HepG2 (cell line): ENCODE data around the gene DDR1. TPM values are rescaled to one million over a fixed set of nuclear protein-coding genes. Genes with fewer than 3 reads are reported as not detected.

Source experiments
- ATAC-seq: fragments of 200-7000 bp; cut with Tn5 transposase; 3 replicates; pipeline ENCODE4 v1.9.1; 2020; ENCODE audit warnings: mild to moderate bottlenecking, moderate library complexity
- BruUV-seq: library from RNA; stranded (reverse); fragments of 400-500 nt; replicated peaks from 2 replicates; lab custom pipeline; 2021; lab: Mats Ljungman, UMichigan
- CTCF ChIA-PET: fragments of 300-600 bp; formaldehyde crosslinking; extraction: SDS; loops from one replicate; lab custom pipeline; 2021; ENCODE audit warnings: low total read pairs, inconsistent platforms, low intra/inter-chr PET ratio; lab: Yijun Ruan, JAX
- POLR2A ChIA-PET: fragments of 350-600 bp; sonication (Branson Sonifier 250); formaldehyde crosslinking; loops from one replicate; lab custom pipeline; 2020; ENCODE audit warnings: antibody characterized with exemption, inconsistent platforms; lab: Yijun Ruan, JAX
- DNase-seq: peaks from one replicate; pipeline ENCODE4 v3.0.0-alpha.2; 2015; ENCODE audit warnings: low spot score
- FAIRE-seq: peaks from 3 replicates; lab custom pipeline; 2011; peaks lifted over from hg19 to GRCh38; lab: Jason Lieb, UNC
- H2AFZ ChIP-seq: one replicate; pipeline ENCODE4 v1.6.1; 2011; ENCODE audit warnings: low read length, inconsistent platforms
- H3K27ac ChIP-seq: fragments of 300-600 bp; 3 replicates; pipeline ENCODE4 v1.8.0; 2011; ENCODE audit warnings: mixed run types, mild to moderate bottlenecking, mixed read lengths, low read length, inconsistent platforms; ENCODE audit not compliant: insufficient read depth; ENCODE audit errors: extremely low read length
- H3K27me3 ChIP-seq, 2 experiments: fragments of 200-600 bp in 1 of 2; 2 replicates in 1 of 2; 3 replicates in 1 of 2; pipeline versions ENCODE4 v1.6.0 to v1.8.0; 2011; ENCODE audit warnings: low read length in 2 of 2, mild to moderate bottlenecking in 2 of 2, moderate library complexity in 2 of 2, inconsistent platforms in 1 of 2; ENCODE audit not compliant: insufficient read depth in 2 of 2, control insufficient read depth in 1 of 2
- H3K36me3 ChIP-seq, 2 experiments: fragments of 200-600 bp in 1 of 2; replicated peaks in 1 of 2; 2 replicates in 1 of 2; 3 replicates in 1 of 2; pipeline versions ENCODE4 v1.5.1 to v1.8.0; 2011; ENCODE audit warnings: low read length in 2 of 2, inconsistent platforms in 1 of 2; ENCODE audit not compliant: insufficient read depth in 2 of 2, control insufficient read depth in 1 of 2
- H3K4me1 ChIP-seq: 2 replicates; pipeline ENCODE4 v1.5.1; 2012; ENCODE audit warnings: low read length, inconsistent platforms; ENCODE audit not compliant: insufficient read depth
- H3K4me2 ChIP-seq: 2 replicates; pipeline ENCODE4 v1.6.0; 2011; ENCODE audit warnings: low read depth, low read length, inconsistent platforms
- H3K4me3 ChIP-seq, 3 experiments: fragments of 200-600 bp in 1 of 3; sonication (generic), shearing (Covaris generic) in 1 of 3; replicated peaks in 1 of 3; 2 replicates each; pipeline ENCODE4 v1.5.1; 2011 to 2016; ENCODE audit warnings: low read length in 3 of 3, inconsistent platforms in 2 of 3, low read depth in 2 of 3, mild to moderate bottlenecking in 2 of 3, control low read depth in 1 of 3, mixed read lengths in 1 of 3; ENCODE audit not compliant: insufficient read depth in 1 of 3
- H3K79me2 ChIP-seq: one replicate; pipeline ENCODE4 v1.6.1; 2011; ENCODE audit warnings: low read length, inconsistent platforms; ENCODE audit not compliant: insufficient read depth
- H3K9ac ChIP-seq: 2 replicates; pipeline ENCODE4 v1.6.0; 2011; ENCODE audit warnings: mild to moderate bottlenecking, low read depth, low read length, inconsistent platforms; ENCODE audit not compliant: insufficient read depth
- H3K9me3 ChIP-seq: 2 replicates; pipeline ENCODE4 v1.5.1; 2012; ENCODE audit warnings: mild to moderate bottlenecking, low read length
- H4K20me1 ChIP-seq: 2 replicates; pipeline ENCODE4 v1.6.0; 2011; ENCODE audit warnings: inconsistent platforms, mild to moderate bottlenecking, low read length, moderate library complexity; ENCODE audit not compliant: insufficient read depth
- DNMT3B ChIP-seq: conservative IDR thresholded peaks from 2 replicates; pipeline ENCODE4 v1.6.1; 2016; ENCODE audit warnings: missing biosample characterization, control low read depth
- GABPA ChIP-seq, 2 experiments: IDR thresholded peaks; 2 replicates each; pipeline ENCODE4 v1.6.1; 2011 to 2016; ENCODE audit warnings: low read depth in 2 of 2, low read length in 1 of 2, missing biosample characterization in 1 of 2, missing genetic modification characterization in 1 of 2
- GABPB1 ChIP-seq: IDR thresholded peaks from 2 replicates; pipeline ENCODE4 v1.6.1; 2016; ENCODE audit warnings: mild to moderate bottlenecking, missing genetic modification reagents, moderate library complexity, missing compliant biosample characterization
- GFI1 ChIP-seq: sonication (generic); formaldehyde crosslinking; IDR thresholded peaks from 2 replicates; pipeline ENCODE4 v1.5.0; 2020; ENCODE audit warnings: missing genetic modification reagents, mild to moderate bottlenecking, borderline replicate concordance
- HDAC2 ChIP-seq: sonication (generic); formaldehyde crosslinking; IDR thresholded peaks from 2 replicates; pipeline ENCODE4 v1.4.0; 2020; ENCODE audit warnings: missing genetic modification reagents
- KAT7 ChIP-seq: IDR thresholded peaks from 2 replicates; pipeline ENCODE4 v1.6.1; 2018; ENCODE audit warnings: borderline replicate concordance, missing compliant biosample characterization
- LCORL ChIP-seq, 2 experiments: fragments of 450-650 bp in 1 of 2; sonication (generic) in 1 of 2; formaldehyde crosslinking in 1 of 2; IDR thresholded peaks; 2 replicates each; pipeline versions ENCODE4 v1.5.0 to v1.6.1; 2017 to 2020; ENCODE audit warnings: antibody characterized with exemption in 1 of 2, missing genetic modification reagents in 1 of 2
- SNAPC5 ChIP-seq: sonication (generic); formaldehyde crosslinking; IDR thresholded peaks from 2 replicates; pipeline ENCODE4 v1.8.1; 2023; ENCODE audit warnings: mild to moderate bottlenecking, missing genetic modification reagents, borderline replicate concordance
- SYNCRIP ChIP-seq: fragments of 200-400 bp; formaldehyde crosslinking; IDR thresholded peaks from 2 replicates; pipeline ENCODE4 v1.6.1; 2018; ENCODE audit warnings: mild to moderate bottlenecking, low read depth, low read length; ENCODE audit not compliant: insufficient read depth
- ZNF768 ChIP-seq: sonication (generic); formaldehyde crosslinking; IDR thresholded peaks from 2 replicates; pipeline ENCODE4 v1.4.0; 2020; ENCODE audit warnings: missing genetic modification reagents
- ZSCAN29 ChIP-seq: sonication (generic); formaldehyde crosslinking; conservative IDR thresholded peaks from 2 replicates; pipeline ENCODE4 v1.4.0; 2020; ENCODE audit warnings: mild to moderate bottlenecking, missing genetic modification reagents
- ZSCAN30 ChIP-seq: sonication (generic); formaldehyde crosslinking; IDR thresholded peaks from 2 replicates; pipeline ENCODE4 v1.5.0; 2020; ENCODE audit warnings: mild to moderate bottlenecking, missing genetic modification reagents
- WGBS: methylation state at CpG from one replicate; pipeline ENCODE4 v1.1.6; 2017; ENCODE audit warnings: low lambda C conversion rate; 5-methylcytosine and 5-hydroxymethylcytosine counted together
- in situ Hi-C: cut with HindIII; loops from 2 replicates; pipeline ENCODE4 v1.10.0; 2017; ENCODE audit warnings: low pct_unique_long_range_greater_than_20kb; ENCODE audit not compliant: extremely low pct_ligation_motif_present
- intact Hi-C: fragments of 100-400 bp; cut with micrococcal nuclease; formaldehyde crosslinking; loops from one replicate; pipeline ENCODE4 v1.10.0; 2022; ENCODE audit not compliant: unreplicated experiment
- polyA plus RNA-seq, 8 experiments: library from polyadenylated mRNA; depleted of rRNA in 3 of 8; stranded (reverse) in 7 of 8; unstranded in 1 of 8; fragments of >200 nt; fragmentation: Illumina TruSeq in 4 of 8; extraction: Trizol in 4 of 8; gene quantifications; 2 replicates each; pipeline versions ENCODE4 v1.2.1 to v1.2.3, GENCODE V29; 2011 to 2016; ENCODE audit warnings: low read depth in 4 of 8, missing spikeins in 1 of 8, mixed read lengths in 1 of 8; ENCODE audit not compliant: insufficient read depth in 1 of 8
- total RNA-seq, 5 experiments: library from RNA; depleted of rRNA; stranded (reverse); fragments of >200 nt; fragmentation: Illumina TruSeq; extraction: Trizol; gene quantifications; 2 replicates each; pipeline ENCODE4 v1.2.3, GENCODE V29; 2016; ENCODE audit warnings: low read depth in 1 of 5

DDR1 gene
- total and polyA plus RNA-seq, 2 of the 13 experiments (the other 11 are each of a cell fraction or from before 2014, with no cell fraction given) = 16.7 to 20.2 TPM

GRCh38 chr6:30931969-30932645 is 47.8 kb downstream of the DDR1 start, which contains the start of gene SFTA2 (continued):
- TF ChIP-seq ZSCAN30 (CRISPR knock-in tag) (no peak), GABPB1 (no peak), KAT7 (CRISPR knock-in tag) (no peak), SYNCRIP (no peak), DNMT3B (CRISPR knock-in tag) (no peak), SNAPC5 (CRISPR knock-in tag) (no peak), LCORL (IDR thresholded peaks at IDR 0.05) (no peak), LCORL (CRISPR knock-in tag; IDR thresholded peaks at IDR 0.05) (no peak), GABPA (IDR thresholded peaks at IDR 0.05; ENCODE audit: low read depth, low read length) (no peak), GABPA (CRISPR knock-in tag; IDR thresholded peaks at IDR 0.05; ENCODE audit: low read depth) (no peak), HDAC2 (no peak), GFI1 (no peak)
- TF ChIP-seq, all 625 proteins: peak for 0

- Histone ChIP-seq H3K9me3 (no peaks in the 10 kb centered on the region), H3K4me3 (no peak overlapping the region), H3K27me3 (peaks cover 2 to 32% of the 10 kb centered on the region in 2 experiments; a peak in 2 of 5 replicates), H3K27ac (no peak overlapping the region), H3K9ac (no peak overlapping the region), H3K79me2 (no peaks in the 10 kb centered on the region), H3K36me3 (no peaks in the 10 kb centered on the region), H3K4me2 (no peak overlapping the region), H4K20me1 (no peaks in the 10 kb centered on the region), H2AFZ (no peak overlapping the region), H3K4me1 (no peaks in the 10 kb centered on the region)
- ChIA-PET POLR2A (no interaction called here), CTCF (no interaction called here)
- WGBS = 49% methylated on average over 6 of the region's 6 CpGs
- DNase-seq = no peak
- FAIRE-seq = no peak
- no peak for ATAC-seq
- TF ChIP-seq ZSCAN29 (CRISPR knock-in tag) (no peak), ZNF768 (CRISPR knock-in tag) (peak; percentile 88)
- in situ Hi-C loops = no loop called here
- intact Hi-C loops = no loop called here
- BruUV-seq = no TSS peak
Observed at GRCh38 chr6:30932665-30933365, 48.5 kb downstream of the DDR1 start.
